Neural cell (in vitro differentiated cells): ENCODE data around the gene CNTNAP2. TPM values are rescaled to one million over a fixed set of nuclear protein-coding genes. Genes with fewer than 3 reads are reported as not detected.

Source experiments
- H2AFZ ChIP-seq: fragments of 200-600, 300-800 bp; sonication (generic), shearing (Covaris generic); 2 replicates; pipeline ENCODE4 v1.6.0; 2014; ENCODE audit warnings: low read depth, mild to moderate bottlenecking, antibody characterized with exemption, low read length, moderate library complexity
- H3F3A ChIP-seq: fragments of 200-600 bp; shearing (Covaris generic); 2 replicates; pipeline ENCODE4 v1.6.1; 2016; ENCODE audit warnings: mild to moderate bottlenecking, moderate library complexity, mixed read lengths, antibody characterized with exemption, low read length; ENCODE audit not compliant: insufficient read depth, poor library complexity, severe bottlenecking
- H3K27ac ChIP-seq: fragments of 200-600, 300-800 bp; sonication (generic), shearing (Covaris generic); 2 replicates; pipeline ENCODE4 v1.5.1; 2014; ENCODE audit warnings: mild to moderate bottlenecking, low read length, moderate library complexity
- H3K27me3 ChIP-seq: fragments of 300-800, 200-600 bp; sonication (generic), shearing (Covaris generic); 2 replicates; pipeline ENCODE4 v1.6.0; 2014; ENCODE audit warnings: mild to moderate bottlenecking, low read depth, low read length, moderate library complexity; ENCODE audit not compliant: insufficient read depth
- H3K36me3 ChIP-seq: fragments of 300-800, 200-600 bp; sonication (generic), shearing (Covaris generic); 2 replicates; pipeline ENCODE4 v1.5.1; 2014; ENCODE audit warnings: mild to moderate bottlenecking, antibody characterized with exemption, low read length, moderate library complexity; ENCODE audit not compliant: insufficient read depth
- H3K4me2 ChIP-seq: fragments of 300-800, 200-600 bp; sonication (generic), shearing (Covaris generic); 2 replicates; pipeline ENCODE4 v1.6.0; 2014; ENCODE audit warnings: mild to moderate bottlenecking, low read length
- H3K4me3 ChIP-seq: fragments of 300-800, 200-600 bp; sonication (generic), shearing (Covaris generic); 2 replicates; pipeline ENCODE4 v1.5.1; 2014; ENCODE audit warnings: mild to moderate bottlenecking, low read length, moderate library complexity
- H3K79me2 ChIP-seq: fragments of 200-600 bp; shearing (Covaris generic); replicated peaks from 2 replicates; pipeline ENCODE4 v1.6.0; 2014; ENCODE audit warnings: mild to moderate bottlenecking, low read length, moderate library complexity; ENCODE audit not compliant: insufficient read depth
- H3K9ac ChIP-seq: fragments of 300-800, 200-600 bp; sonication (generic), shearing (Covaris generic); 2 replicates; pipeline ENCODE4 v1.6.1; 2016; ENCODE audit warnings: mild to moderate bottlenecking, low read length, mixed read lengths
- H3K9me2 ChIP-seq: fragments of 200-600 bp; shearing (Covaris generic); 2 replicates; pipeline ENCODE4 v1.6.1; 2016; ENCODE audit warnings: mild to moderate bottlenecking, low read length, mixed read lengths; ENCODE audit not compliant: insufficient read depth
- H3K9me3 ChIP-seq: fragments of 200-600, 300-800 bp; sonication (generic), shearing (Covaris generic); 2 replicates; pipeline ENCODE4 v1.6.1; 2016; ENCODE audit warnings: mild to moderate bottlenecking, mixed run types, low read length, moderate library complexity, mixed read lengths
- H4K20me1 ChIP-seq: fragments of 200-600 bp; shearing (Covaris generic); 2 replicates; pipeline ENCODE4 v1.6.1; 2016; ENCODE audit warnings: mild to moderate bottlenecking, mixed run types; ENCODE audit not compliant: insufficient read depth
- EP300 ChIP-seq: fragments of 450-650 bp; conservative IDR thresholded peaks from 2 replicates; pipeline ENCODE4 v1.6.1; 2014; ENCODE audit warnings: antibody characterized with exemption, mild to moderate bottlenecking, moderate library complexity; ENCODE audit not compliant: poor library complexity, severe bottlenecking
- EZH2 ChIP-seq: fragments of 200-600, 300-800 bp; shearing (Covaris generic), sonication (generic); IDR thresholded peaks from 2 replicates; pipeline ENCODE4 v1.6.1; 2014; ENCODE audit warnings: antibody characterized with exemption, low read length, borderline replicate concordance, mild to moderate bottlenecking; ENCODE audit not compliant: insufficient read depth, poor library complexity, severe bottlenecking
- MXI1 ChIP-seq: fragments of 450-650 bp; conservative IDR thresholded peaks from 2 replicates; pipeline ENCODE4 v1.6.1; 2014; ENCODE audit warnings: antibody characterized with exemption, mild to moderate bottlenecking; ENCODE audit not compliant: poor library complexity, severe bottlenecking
- POLR2AphosphoS5 ChIP-seq: IDR thresholded peaks from 2 replicates; pipeline ENCODE4 v1.6.1; 2012
- RAD21 ChIP-seq: fragments of 450-650 bp; conservative IDR thresholded peaks from 2 replicates; pipeline ENCODE4 v1.6.1; 2014; ENCODE audit warnings: antibody characterized with exemption, mild to moderate bottlenecking, moderate library complexity
- SMC3 ChIP-seq: fragments of 450-650 bp; conservative IDR thresholded peaks from 2 replicates; pipeline ENCODE4 v1.6.1; 2014; ENCODE audit warnings: antibody characterized with exemption, mild to moderate bottlenecking, moderate library complexity; ENCODE audit not compliant: poor library complexity
- TAF1 ChIP-seq: IDR thresholded peaks from 2 replicates; pipeline ENCODE4 v1.6.1; 2012; ENCODE audit warnings: low read depth
- polyA plus RNA-seq: library from polyadenylated mRNA; depleted of rRNA; stranded (reverse); fragments of >200 nt; gene quantifications from 2 replicates; pipeline ENCODE4 v1.2.3, GENCODE V29; 2014
- TF ChIP-seq, protein P1 (sequence below): IDR thresholded peaks from 2 replicates; pipeline ENCODE4 v1.6.1; 2012; ENCODE audit warnings: borderline replicate concordance
- TF ChIP-seq, protein P2 (sequence below): fragments of 450-650 bp; IDR thresholded peaks from 2 replicates; pipeline ENCODE4 v1.5.1; 2014; ENCODE audit warnings: antibody characterized with exemption, mild to moderate bottlenecking, moderate library complexity; ENCODE audit not compliant: poor library complexity, severe bottlenecking

CNTNAP2 gene
- polyA plus RNA-seq, 1 donor from 2014 or later, result 276 TPM

DNA sequence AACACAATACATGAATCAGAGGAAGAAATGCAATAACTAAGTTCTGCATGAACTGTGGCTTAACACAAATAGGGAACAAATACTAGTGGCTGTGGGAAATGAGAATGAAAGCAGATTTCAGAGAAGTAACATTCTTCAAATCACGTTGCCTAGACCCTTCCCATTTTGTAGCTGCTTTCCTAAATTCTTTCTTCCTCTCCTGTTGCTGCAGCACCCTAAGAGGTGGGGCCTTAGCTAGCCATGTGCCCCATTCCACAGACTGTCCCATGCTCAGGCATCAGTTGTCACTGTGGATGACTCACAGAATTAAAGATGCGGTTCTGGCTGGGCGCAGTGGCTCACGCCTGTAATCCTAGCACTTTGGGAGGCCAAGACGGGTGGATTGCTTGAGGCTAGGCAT is 1769.3 kb downstream of the CNTNAP2 start:
- Histone ChIP-seq H3K4me2 (no peak overlapping the region), H3K36me3 (no peaks in the 10 kb centered on the region), H3K79me2 (no peaks in the 10 kb centered on the region), H3K27me3 (no peaks in the 10 kb centered on the region), H3K9me3 (no peaks in the 10 kb centered on the region), H4K20me1 (no peaks in the 10 kb centered on the region), H3F3A (no peaks in the 10 kb centered on the region), H3K9me2 (no peaks in the 10 kb centered on the region), H3K9ac (no peak overlapping the region), H2AFZ (no peak overlapping the region), H3K4me3 (no peak overlapping the region), H3K27ac (no peak overlapping the region)
- TF ChIP-seq, protein P1, sequence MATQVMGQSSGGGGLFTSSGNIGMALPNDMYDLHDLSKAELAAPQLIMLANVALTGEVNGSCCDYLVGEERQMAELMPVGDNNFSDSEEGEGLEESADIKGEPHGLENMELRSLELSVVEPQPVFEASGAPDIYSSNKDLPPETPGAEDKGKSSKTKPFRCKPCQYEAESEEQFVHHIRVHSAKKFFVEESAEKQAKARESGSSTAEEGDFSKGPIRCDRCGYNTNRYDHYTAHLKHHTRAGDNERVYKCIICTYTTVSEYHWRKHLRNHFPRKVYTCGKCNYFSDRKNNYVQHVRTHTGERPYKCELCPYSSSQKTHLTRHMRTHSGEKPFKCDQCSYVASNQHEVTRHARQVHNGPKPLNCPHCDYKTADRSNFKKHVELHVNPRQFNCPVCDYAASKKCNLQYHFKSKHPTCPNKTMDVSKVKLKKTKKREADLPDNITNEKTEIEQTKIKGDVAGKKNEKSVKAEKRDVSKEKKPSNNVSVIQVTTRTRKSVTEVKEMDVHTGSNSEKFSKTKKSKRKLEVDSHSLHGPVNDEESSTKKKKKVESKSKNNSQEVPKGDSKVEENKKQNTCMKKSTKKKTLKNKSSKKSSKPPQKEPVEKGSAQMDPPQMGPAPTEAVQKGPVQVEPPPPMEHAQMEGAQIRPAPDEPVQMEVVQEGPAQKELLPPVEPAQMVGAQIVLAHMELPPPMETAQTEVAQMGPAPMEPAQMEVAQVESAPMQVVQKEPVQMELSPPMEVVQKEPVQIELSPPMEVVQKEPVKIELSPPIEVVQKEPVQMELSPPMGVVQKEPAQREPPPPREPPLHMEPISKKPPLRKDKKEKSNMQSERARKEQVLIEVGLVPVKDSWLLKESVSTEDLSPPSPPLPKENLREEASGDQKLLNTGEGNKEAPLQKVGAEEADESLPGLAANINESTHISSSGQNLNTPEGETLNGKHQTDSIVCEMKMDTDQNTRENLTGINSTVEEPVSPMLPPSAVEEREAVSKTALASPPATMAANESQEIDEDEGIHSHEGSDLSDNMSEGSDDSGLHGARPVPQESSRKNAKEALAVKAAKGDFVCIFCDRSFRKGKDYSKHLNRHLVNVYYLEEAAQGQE, result no peak
- TF ChIP-seq EZH2 (no peak), RAD21 (no peak), MXI1 (no peak), EP300 (no peak), TAF1 (no peak)
- TF ChIP-seq, protein P2, sequence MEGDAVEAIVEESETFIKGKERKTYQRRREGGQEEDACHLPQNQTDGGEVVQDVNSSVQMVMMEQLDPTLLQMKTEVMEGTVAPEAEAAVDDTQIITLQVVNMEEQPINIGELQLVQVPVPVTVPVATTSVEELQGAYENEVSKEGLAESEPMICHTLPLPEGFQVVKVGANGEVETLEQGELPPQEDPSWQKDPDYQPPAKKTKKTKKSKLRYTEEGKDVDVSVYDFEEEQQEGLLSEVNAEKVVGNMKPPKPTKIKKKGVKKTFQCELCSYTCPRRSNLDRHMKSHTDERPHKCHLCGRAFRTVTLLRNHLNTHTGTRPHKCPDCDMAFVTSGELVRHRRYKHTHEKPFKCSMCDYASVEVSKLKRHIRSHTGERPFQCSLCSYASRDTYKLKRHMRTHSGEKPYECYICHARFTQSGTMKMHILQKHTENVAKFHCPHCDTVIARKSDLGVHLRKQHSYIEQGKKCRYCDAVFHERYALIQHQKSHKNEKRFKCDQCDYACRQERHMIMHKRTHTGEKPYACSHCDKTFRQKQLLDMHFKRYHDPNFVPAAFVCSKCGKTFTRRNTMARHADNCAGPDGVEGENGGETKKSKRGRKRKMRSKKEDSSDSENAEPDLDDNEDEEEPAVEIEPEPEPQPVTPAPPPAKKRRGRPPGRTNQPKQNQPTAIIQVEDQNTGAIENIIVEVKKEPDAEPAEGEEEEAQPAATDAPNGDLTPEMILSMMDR, result no peak

- Histone ChIP-seq H3K9me3 (no peaks in the 10 kb centered on the region), H3K27ac (no peak overlapping the region), H3K79me2 (no peaks in the 10 kb centered on the region), H3K4me3 (no peak overlapping the region), H3K27me3 (no peaks in the 10 kb centered on the region), H3K9me2 (no peaks in the 10 kb centered on the region), H2AFZ (no peak overlapping the region), H4K20me1 (no peaks in the 10 kb centered on the region), H3K36me3 (no peaks in the 10 kb centered on the region), H3K9ac (no peak overlapping the region), H3F3A (no peaks in the 10 kb centered on the region), H3K4me2 (no peak overlapping the region)
- TF ChIP-seq, protein P1, result no peak
- no peak for TF ChIP-seq SMC3
- no peak for TF ChIP-seq EP300
- TF ChIP-seq EZH2, result no peak
- TF ChIP-seq POLR2AphosphoS5, result no peak
- no peak for TF ChIP-seq TAF1
- TF ChIP-seq RAD21, result no peak
- TF ChIP-seq MXI1, result no peak
- TF ChIP-seq, protein P2, result no peak
Measured at GRCh38 chr7:147894271-147894670, 1777.7 kb downstream of the CNTNAP2 start.
